DOHH2 (cell line): ENCODE measurements around the gene PLA2G6.

Experiments
- H3F3A ChIP-seq: fragments of 200-600 bp; sonication (generic), shearing (Covaris generic); 2 replicates; pipeline ENCODE4 v1.6.0; 2016; ENCODE audit warnings: antibody characterized with exemption, mild to moderate bottlenecking; ENCODE audit not compliant: control insufficient read depth, insufficient read depth
- H3K27ac ChIP-seq: fragments of 200-600 bp; sonication (generic); 2 replicates; pipeline ENCODE4 v1.5.1; 2014; ENCODE audit warnings: low read depth, mild to moderate bottlenecking, low read length, moderate library complexity
- H3K27me3 ChIP-seq: fragments of 200-600 bp; sonication (generic); 2 replicates; pipeline ENCODE4 v1.6.1; 2014; ENCODE audit warnings: mild to moderate bottlenecking, low read length, mixed read lengths; ENCODE audit not compliant: control insufficient read depth
- H3K36me3 ChIP-seq: fragments of 200-600 bp; sonication (generic); 2 replicates; pipeline ENCODE4 v1.6.1; 2014; ENCODE audit warnings: mild to moderate bottlenecking, low read length, moderate library complexity, mixed read lengths; ENCODE audit not compliant: control insufficient read depth
- H3K4me1 ChIP-seq: fragments of 200-600 bp; sonication (generic); 2 replicates; pipeline ENCODE4 v1.6.1; 2014; ENCODE audit warnings: mild to moderate bottlenecking, low read length, mixed read lengths; ENCODE audit not compliant: control insufficient read depth
- H3K4me2 ChIP-seq: fragments of 200-600 bp; sonication (generic); 2 replicates; pipeline ENCODE4 v1.6.0; 2014; ENCODE audit warnings: mild to moderate bottlenecking, low read length, moderate library complexity
- H3K4me3 ChIP-seq: fragments of 200-600 bp; sonication (generic); 2 replicates; pipeline ENCODE4 v1.5.1; 2014; ENCODE audit warnings: mild to moderate bottlenecking, low read length, mixed read lengths
- H3K79me2 ChIP-seq: fragments of 200-600 bp; sonication (generic); 2 replicates; pipeline ENCODE4 v1.6.1; 2014; ENCODE audit warnings: mild to moderate bottlenecking, low read length, mixed read lengths; ENCODE audit not compliant: control insufficient read depth
- H3K9me2 ChIP-seq: fragments of 200-600 bp; sonication (generic); replicated peaks from 2 replicates; pipeline ENCODE4 v1.6.1; 2014; ENCODE audit warnings: mild to moderate bottlenecking, low read length, mixed read lengths; ENCODE audit not compliant: control insufficient read depth
- H3K9me3 ChIP-seq: fragments of 200-600 bp; sonication (generic); 2 replicates; pipeline ENCODE4 v1.6.1; 2014; ENCODE audit warnings: antibody characterized with exemption, low read length, mixed read lengths; ENCODE audit not compliant: control insufficient read depth, insufficient read depth
- H4K20me1 ChIP-seq: fragments of 200-600 bp; sonication (generic); 2 replicates; pipeline ENCODE4 v1.6.0; 2014; ENCODE audit warnings: low read depth, mild to moderate bottlenecking, antibody characterized with exemption, low read length, moderate library complexity; ENCODE audit not compliant: control insufficient read depth, insufficient read depth
- EZH2phosphoT487 ChIP-seq: fragments of 200-600 bp; sonication (generic); IDR thresholded peaks from 2 replicates; pipeline ENCODE4 v1.6.1; 2017; ENCODE audit warnings: borderline replicate concordance, mild to moderate bottlenecking, antibody characterized with exemption, low read length, moderate library complexity, mixed read lengths
- TF ChIP-seq, protein P1 (sequence below): fragments of 200-600 bp; sonication (generic); IDR thresholded peaks from one replicate; pipeline ENCODE4 v1.5.1; 2014; ENCODE audit warnings: antibody characterized with exemption, mild to moderate bottlenecking, low read depth, low read length; ENCODE audit not compliant: poor library complexity, severe bottlenecking

PLA2G6 gene

DNA sequence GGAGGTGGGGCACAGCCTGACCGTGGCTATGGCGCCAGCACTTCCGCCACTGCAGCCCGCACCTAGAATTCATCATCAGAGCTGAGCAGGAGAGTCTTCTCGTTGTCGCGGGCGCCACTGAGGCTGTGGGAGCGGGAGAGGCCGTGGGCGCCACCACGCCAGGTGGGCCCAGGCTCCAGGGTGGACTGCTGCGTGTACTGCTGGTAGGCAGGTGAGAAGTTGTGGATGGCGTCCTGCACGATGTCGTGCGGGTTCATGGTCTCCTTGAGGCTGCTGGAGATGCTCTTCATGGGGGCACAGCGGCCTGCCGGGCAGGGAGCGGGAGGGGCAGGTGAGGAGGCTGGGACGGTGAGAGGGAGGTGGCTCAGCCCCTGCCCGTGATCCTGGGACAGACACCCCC is 39.8 kb upstream of the PLA2G6 start:
- Histone ChIP-seq H3K36me3 (no peaks in the 10 kb centered on the region), H3K79me2 (no peaks in the 10 kb centered on the region), H3K27ac (no peak overlapping the region), H3K4me3 (no peak overlapping the region), H3K4me1 (no peaks in the 10 kb centered on the region), H3F3A (no peaks in the 10 kb centered on the region), H3K9me3 (no peaks in the 10 kb centered on the region), H3K9me2 (no peaks in the 10 kb centered on the region), H3K4me2 (no peak overlapping the region), H3K27me3 (no peaks in the 10 kb centered on the region), H4K20me1 (no peaks in the 10 kb centered on the region)
- TF ChIP-seq, protein P1, sequence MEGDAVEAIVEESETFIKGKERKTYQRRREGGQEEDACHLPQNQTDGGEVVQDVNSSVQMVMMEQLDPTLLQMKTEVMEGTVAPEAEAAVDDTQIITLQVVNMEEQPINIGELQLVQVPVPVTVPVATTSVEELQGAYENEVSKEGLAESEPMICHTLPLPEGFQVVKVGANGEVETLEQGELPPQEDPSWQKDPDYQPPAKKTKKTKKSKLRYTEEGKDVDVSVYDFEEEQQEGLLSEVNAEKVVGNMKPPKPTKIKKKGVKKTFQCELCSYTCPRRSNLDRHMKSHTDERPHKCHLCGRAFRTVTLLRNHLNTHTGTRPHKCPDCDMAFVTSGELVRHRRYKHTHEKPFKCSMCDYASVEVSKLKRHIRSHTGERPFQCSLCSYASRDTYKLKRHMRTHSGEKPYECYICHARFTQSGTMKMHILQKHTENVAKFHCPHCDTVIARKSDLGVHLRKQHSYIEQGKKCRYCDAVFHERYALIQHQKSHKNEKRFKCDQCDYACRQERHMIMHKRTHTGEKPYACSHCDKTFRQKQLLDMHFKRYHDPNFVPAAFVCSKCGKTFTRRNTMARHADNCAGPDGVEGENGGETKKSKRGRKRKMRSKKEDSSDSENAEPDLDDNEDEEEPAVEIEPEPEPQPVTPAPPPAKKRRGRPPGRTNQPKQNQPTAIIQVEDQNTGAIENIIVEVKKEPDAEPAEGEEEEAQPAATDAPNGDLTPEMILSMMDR, result no peak
- no peak for TF ChIP-seq EZH2phosphoT487

DNA sequence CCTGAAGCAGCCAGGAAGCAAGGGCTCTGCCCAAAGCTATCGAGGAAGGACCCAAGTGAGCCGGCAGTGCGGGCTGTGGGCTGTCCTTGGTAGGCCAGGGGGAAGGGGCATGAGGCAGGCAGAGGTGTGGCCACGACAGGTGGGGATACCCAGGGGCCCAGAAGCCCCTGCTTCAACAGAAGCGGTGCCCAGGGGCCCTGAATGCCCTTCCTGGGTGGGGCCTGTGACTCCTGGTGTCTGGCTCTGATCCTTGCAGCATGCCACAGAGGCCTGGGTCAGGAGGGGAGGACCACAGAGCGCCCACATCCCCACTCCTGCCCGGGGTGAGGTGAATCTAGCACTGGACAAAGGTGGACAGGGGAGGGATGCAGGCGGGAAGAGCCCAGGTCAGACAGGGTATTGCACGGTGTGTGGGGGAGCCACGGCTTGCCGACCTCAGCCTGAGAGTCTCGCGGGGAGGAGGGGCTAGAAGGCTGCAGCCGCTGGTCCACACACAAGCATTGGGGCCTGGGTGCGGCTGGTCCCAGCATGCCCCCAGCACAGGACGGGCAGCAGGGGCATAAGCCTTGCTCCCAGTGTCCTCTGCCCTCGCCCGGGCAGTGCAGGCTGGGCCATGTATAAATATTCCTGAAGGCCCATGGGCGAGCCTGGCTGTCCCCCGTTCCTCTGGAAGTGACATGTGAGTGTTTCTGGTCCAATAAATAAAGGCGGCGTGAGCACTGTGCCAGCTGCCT is 39.2 kb upstream of the PLA2G6 start:
- Histone ChIP-seq H3K9me3 (no peaks in the 10 kb centered on the region), H3K36me3 (no peaks in the 10 kb centered on the region), H3K4me3 (no peak overlapping the region), H3F3A (no peaks in the 10 kb centered on the region), H3K4me2 (no peak overlapping the region), H3K27me3 (no peaks in the 10 kb centered on the region), H3K27ac (no peak overlapping the region), H4K20me1 (no peaks in the 10 kb centered on the region), H3K4me1 (no peaks in the 10 kb centered on the region), H3K79me2 (no peaks in the 10 kb centered on the region), H3K9me2 (no peaks in the 10 kb centered on the region)
- TF ChIP-seq, protein P1, result no peak
- no peak for TF ChIP-seq EZH2phosphoT487

DNA sequence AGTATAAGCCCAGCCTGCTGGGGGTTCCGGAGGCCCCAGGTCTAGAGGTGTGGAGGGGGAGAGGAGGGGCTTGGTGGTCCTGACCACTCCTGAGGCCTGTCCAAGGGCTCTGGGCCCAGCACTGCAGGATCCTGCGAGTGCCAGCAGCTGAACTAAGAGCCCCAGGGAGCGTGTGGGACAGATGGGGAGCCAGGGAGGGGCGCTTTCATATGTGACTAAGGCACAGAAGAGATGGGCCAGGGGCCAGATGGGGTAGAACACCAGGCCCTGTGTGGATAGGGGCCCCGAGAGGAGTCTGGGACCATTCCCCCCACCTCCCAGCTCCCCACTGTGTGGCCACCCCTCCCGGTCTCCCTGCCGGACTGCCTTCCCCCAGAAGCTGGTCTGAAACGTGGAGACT is 38.5 kb upstream of the PLA2G6 start:
- H3K9me3 ChIP-seq, result no peaks in the 10 kb centered on the region
- H3K4me3 ChIP-seq, result no peak overlapping the region
- H3K27ac ChIP-seq, result no peak overlapping the region
- H4K20me1 ChIP-seq, result no peaks in the 10 kb centered on the region
- no peaks in the 10 kb centered on the region for H3K4me1 ChIP-seq
- H3K79me2 ChIP-seq, result no peaks in the 10 kb centered on the region
- no peaks in the 10 kb centered on the region for H3K27me3 ChIP-seq
- H3K9me2 ChIP-seq, result no peaks in the 10 kb centered on the region
- TF ChIP-seq, protein P1, result no peak
- no peak for TF ChIP-seq EZH2phosphoT487
- H3F3A ChIP-seq, result no peaks in the 10 kb centered on the region
- no peaks in the 10 kb centered on the region for H3K36me3 ChIP-seq
- H3K4me2 ChIP-seq, result no peak overlapping the region
